Epidermal melanocyte (primary cell): ENCODE measurements around the gene DGKZ.
"Not testable (repeated sequence)": the region's sequence is repeated elsewhere in the genome, so short reads cannot be mapped to it uniquely, and the experiment has no call there.

Source experiments
- DNase-seq: peaks from one replicate; pipeline ENCODE4 v3.0.0; 2011; ENCODE audit warnings: low spot score; ENCODE audit not compliant: insufficient read length

Gene DGKZ

GRCh38 chr11:46346886-46347636 is at the start of gene DGKZ:
TSS of gene DGKZ (plus strand) at chr11:46347463. CDS start at chr11:46347660, 197 bp downstream.
- peak; percentile 84 for DNase-seq

GRCh38 chr11:46298699-46299433 is 48.4 kb upstream of the DGKZ start:
- no peak for DNase-seq

GRCh38 chr11:46299451-46299961 is 47.8 kb upstream of the DGKZ start:
- DNase-seq: no peak

GRCh38 chr11:46300270-46300669 is 47.0 kb upstream of the DGKZ start:
- DNase-seq: no peak

- no peak for DNase-seq
These were observed 44.4 kb upstream of the DGKZ start for GRCh38 chr11:46302866-46303265.

GRCh38 chr11:46304036-46304435 is 43.2 kb upstream of the DGKZ start:
- not testable (repeated sequence) for DNase-seq

GRCh38 chr11:46304605-46305179 is 42.6 kb upstream of the DGKZ start:
- no peak for DNase-seq

- DNase-seq: no peak
These were observed 42.0 kb upstream of the DGKZ start for GRCh38 chr11:46305295-46305694.

- DNase-seq: no peak
These were observed 40.9 kb upstream of the DGKZ start for GRCh38 chr11:46306296-46306853.

- no peak for DNase-seq
These were observed 39.9 kb upstream of the DGKZ start for GRCh38 chr11:46307369-46307768.

GRCh38 chr11:46307785-46308341 is 39.4 kb upstream of the DGKZ start:
- no peak for DNase-seq

GRCh38 chr11:46308631-46309419 is 38.4 kb upstream of the DGKZ start:
- peak; percentile 91 for DNase-seq

GRCh38 chr11:46309814-46310259 is 37.4 kb upstream of the DGKZ start:
- DNase-seq: no peak

- DNase-seq: peak; percentile 83
These were observed 32.1 kb upstream of the DGKZ start for GRCh38 chr11:46315033-46315738.

- no peak for DNase-seq
These were observed 31.3 kb upstream of the DGKZ start for GRCh38 chr11:46315783-46316563.

GRCh38 chr11:46319074-46319453 is 28.2 kb upstream of the DGKZ start:
- no peak for DNase-seq

- no peak for DNase-seq
These were observed 25.5 kb upstream of the DGKZ start for GRCh38 chr11:46321757-46322156.

- DNase-seq: no peak
These were observed 24.5 kb upstream of the DGKZ start for GRCh38 chr11:46322759-46323158.

- DNase-seq: no peak
These were observed 20.3 kb upstream of the DGKZ start for GRCh38 chr11:46326813-46327416.
